GM19455 (cell line): ENCODE data around the gene INPP5D.
A peak's percentile ranks its signal among the peaks of the same experiment; 100 is the strongest.

Experiments
- ATAC-seq: cut with Tn5 transposase; IDR thresholded peaks from one replicate; pipeline ENCODE4 v1.9.1; 2021; ENCODE audit not compliant: unreplicated experiment

Gene INPP5D

DNA sequence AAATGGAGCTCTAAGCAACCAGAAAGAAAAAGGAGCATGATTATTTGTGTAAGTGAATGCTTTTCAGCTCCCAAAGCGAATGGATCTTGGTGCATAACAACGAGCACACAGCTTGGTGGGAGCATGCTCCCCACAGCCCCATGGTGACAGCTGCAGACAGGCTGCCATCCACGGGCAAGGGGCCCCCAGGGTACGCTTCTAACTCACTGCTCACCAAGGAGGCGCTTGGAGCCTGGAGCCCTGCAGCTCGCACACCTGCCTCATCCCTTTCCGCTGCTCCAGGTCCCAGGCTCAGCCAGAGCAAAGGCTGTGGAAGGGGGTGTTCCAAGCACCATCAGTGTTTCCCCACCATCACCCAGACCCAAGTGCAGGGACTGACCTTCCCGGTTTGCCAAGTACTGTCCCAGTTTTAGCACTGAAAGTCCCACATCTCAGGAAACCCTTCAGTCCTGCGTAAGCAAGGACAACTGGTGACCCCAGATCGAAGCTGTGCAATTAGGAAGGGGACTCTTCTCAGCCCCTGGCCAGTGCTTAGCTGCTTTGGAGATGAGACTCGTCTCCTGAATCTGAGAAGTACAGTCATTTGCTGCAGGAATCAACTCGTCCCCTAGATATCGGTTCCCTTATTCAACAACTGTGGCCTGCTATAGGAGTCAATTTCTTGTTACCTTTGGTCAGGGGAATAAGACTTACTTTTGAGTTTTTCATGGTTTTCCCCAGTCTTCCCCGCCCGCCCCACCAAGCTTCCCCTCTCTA is 141.3 kb downstream of the INPP5D start:
- ATAC-seq = no peak

DNA sequence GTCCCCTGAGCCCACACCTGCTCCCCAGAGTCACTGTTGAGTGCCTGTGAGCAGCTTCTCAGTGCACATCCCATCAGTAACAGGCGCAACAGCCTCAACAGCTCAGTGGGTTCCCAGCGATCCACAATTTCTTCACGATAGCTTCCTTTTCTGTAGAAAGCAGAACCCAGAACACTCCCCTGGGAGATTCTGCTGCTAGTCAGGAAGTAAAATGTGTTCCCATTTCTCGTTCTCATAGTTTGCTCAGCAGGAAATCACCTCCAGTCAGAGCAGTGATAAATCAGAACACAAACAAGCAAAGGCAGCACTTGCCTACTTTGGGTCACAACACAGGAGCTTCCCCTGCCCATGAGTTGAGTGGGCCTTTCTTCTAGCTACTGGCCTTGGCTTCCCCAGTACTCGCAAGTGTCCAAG is 142.4 kb downstream of the INPP5D start:
- ATAC-seq = no peak

DNA sequence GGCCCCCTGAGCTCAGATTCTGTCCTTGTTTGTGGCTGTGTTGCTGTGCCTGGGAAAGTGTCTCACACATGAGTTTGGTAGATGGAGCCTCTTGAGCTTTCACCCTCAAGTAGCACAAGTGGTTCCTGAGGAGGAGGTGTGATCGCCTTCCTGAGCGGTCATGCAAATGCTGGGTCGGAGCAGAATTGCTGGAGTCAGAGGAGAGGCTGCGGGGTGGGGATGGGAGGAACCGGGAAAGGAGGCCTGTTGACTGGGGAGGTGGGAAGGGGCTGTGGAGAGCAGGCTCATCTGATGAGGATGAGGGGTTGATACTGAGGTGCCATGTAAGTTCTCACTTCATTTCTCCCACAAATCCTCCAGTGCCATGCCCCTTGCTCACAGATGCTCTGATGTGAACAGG is 142.9 kb downstream of the INPP5D start:
- no peak for ATAC-seq

DNA sequence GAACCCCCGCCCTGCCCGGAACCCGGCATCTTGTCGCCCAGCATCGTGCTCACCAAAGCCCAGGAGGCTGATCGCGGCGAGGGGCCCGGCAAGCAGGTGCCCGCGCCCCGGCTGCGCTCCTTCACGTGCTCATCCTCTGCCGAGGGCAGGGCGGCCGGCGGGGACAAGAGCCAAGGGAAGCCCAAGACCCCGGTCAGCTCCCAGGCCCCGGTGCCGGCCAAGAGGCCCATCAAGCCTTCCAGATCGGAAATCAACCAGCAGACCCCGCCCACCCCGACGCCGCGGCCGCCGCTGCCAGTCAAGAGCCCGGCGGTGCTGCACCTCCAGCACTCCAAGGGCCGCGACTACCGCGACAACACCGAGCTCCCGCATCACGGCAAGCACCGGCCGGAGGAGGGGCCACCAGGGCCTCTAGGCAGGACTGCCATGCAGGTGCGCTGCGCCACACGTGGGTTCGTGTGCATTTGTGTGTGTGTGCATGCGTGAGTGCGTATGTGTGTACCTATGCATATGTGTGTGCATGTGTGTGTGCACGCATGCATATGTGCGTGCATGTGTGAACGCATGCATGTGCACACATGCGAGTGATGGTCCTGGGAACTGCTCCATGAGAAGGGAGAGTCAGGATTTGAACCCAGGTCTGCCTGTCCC is 144.3 kb downstream of the INPP5D start:
- ATAC-seq = no peak

DNA sequence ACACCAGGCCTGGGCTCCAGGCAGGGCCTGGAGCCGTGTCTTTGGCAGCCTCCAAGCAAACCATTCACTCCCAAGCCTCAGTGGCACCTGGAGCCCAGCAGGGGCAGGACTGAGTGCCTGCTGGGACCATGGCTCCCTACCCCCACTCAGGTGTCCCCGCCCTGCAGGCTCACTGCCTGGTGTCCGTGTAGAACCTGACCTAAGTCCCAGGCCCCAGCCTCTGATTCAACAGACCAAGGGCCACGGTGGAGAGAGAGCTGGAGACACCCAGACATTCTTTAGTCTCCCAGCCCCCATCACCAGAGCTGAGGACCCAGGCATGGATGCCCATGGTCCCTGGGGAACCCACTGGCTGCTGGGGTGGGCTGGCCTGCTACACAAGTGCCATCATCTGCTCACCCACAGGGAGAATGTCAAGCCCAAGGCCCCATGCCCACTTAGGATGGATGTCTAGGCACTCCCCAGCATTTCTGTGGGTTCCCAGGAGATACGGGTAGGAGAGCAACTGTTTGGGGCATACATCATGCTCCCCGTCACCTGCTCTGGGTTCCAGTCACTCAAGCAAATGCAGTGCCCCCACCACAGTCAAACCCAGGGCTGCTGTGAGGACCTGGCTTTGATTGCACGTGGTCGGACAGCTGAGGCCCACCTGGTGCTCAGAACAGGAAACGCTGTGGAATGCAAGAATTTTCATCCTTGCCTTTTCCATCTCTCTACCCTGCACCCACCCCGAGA is 148.4 kb downstream of the INPP5D start:
- no peak for ATAC-seq

DNA sequence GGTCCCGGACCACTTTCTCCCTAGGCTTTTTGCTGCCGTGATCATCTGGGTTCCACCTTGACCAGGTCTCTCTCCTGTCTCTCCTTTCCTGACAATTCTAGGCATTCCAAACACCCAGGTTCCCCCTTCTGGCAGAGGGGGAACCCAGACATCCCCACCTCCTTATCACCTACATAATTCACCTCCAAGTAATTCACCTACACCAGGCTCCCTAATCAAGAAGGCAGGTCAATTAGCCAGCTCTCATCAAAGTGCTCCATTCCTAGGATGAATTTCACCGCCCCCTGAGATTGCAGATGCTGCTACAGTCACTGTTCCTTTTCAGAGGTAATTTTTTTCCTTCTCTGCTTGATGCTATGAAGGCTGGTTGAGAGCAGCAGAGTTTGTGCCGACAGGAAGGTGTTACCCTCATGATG is 149.0 kb downstream of the INPP5D start:
- ATAC-seq = no peak

DNA sequence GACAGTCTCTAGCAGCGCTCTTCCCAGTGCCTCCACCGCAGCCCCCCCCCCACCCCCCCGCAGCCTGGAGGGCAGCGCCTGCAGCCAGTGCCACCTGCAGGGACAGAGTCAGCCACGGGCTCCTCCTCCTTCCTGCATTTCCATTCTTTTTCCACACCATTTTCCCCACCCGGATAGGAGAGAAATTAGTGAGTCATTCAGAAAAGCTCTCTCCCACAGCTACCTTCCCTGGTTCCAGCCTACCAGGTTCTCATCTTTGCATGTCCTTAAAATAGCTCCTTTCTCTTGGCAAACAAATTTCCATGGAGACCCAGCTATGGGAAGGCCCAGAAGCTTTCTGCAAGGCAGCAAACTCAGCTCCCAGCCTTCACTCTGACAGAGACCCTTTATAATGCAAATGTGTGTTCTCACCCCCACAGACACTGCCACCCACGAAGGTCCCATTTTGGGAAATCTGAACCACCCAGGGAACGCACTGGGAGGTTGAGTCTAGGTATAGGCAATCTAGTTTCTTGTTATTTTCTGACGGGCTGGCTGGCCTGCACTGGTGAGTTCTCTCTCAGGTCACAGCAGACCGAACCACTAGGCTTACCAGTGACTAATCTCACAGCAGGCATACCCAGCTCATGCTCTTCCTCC is 149.5 kb downstream of the INPP5D start:
- ATAC-seq = no peak

DNA sequence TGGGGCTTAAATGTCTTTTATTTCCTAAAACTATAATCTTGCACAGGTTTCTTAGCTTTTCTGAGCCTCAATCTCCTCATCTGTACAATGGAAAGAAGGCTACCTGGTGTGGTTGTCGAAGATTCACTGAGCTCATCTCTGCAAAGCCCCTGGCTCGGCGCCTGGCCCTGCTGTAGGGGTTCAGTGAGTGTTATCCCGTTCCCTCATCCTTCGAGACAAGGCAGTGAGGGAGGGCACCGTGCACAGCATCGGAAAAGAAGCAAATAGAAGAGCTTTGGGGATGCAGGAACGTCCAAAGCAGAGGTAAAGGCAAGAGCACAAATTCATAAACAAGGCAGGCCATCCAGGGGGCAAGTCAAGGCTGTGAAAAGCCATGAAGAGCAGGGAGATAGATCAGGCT is 150.1 kb downstream of the INPP5D start:
- ATAC-seq = no peak

DNA sequence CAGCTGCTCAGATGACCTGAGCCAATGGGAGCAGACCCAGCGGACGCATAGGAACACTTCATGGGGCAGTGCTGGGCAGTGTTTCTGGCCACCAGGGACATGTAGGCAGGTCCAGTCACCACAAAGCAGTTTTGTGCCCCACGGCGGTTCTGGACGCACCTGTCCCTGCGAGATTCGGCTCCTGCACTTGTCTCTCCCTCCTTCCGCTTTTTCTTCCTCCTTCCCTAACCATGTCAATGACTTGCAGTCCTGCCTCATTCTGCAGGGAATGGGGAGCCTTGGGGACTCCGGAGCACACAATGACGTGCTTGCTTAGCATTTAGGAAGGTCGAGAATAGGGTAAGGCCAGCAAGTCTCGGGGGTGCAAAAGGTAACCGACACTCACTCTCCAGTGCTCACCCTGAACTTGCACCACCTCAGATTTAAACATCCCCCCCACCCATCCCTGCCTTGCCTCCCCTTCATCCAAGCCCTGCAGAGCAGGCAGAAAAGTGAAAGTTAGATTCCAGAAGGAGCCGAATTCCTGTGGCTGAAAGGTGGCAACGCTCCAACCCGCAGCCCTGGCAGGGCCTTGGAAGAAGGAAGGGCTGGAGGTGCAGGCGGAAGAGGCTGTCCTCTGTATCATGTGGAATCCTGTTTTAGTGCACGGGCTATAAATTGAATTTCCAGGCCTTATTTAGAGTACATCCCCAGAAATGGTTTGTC is 150.9 kb downstream of the INPP5D start:
- ATAC-seq = no peak

DNA sequence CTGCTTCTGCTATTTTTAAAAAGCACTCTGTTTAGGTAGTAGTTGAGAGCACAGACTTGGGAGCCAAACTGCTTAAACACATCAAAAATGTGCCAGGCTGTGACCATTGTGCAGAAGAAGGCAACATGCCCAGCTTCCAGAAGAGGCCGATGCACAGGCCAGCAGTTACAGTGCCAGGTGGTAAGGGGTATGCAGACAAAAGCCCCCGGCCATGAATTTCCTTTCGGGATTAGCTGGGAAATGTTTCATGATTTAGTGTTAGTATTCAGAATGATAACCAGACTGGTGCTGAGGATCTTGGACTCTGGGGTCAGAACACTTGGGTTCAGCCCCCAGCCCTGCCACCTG is 151.4 kb downstream of the INPP5D start:
- no peak for ATAC-seq

DNA sequence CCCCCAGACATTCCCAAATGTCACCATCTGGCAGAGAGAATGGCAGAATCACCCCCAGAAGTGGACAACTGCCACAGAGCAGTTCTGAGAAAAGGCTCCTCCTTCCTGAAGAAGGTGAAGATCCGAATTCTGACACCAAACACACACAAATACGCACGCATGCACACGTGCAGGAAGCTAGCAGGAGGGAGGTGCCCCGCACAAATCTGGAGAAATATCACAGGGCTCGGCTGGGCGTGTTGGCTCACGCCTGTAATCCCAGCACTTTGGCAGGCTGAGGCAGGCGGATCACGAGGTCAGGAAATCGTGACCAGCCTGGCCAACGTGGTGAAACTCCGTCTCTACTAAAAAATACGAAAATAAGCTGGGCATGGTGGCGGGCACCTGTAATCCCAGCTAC is 152.9 kb downstream of the INPP5D start:
- no peak for ATAC-seq

DNA sequence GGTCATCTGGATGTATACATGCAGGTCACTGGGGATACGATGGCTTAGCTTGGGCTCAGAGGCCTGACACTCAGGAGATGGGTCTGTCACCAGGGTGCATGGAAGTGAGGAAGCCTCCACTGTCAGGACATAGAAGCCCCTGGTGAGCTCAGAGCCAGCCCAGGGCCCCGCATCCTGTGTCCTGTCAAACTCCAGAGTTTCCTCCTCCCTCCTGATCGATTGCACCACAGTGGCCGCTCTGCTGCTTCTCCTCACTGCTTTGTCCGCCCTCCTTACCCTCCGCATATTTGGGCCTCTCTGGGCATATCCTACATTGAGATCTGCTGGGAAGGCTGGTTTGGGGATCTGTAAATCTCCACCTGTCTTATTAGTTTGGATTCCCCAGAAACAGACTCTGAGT is 153.8 kb downstream of the INPP5D start:
- ATAC-seq = no peak

DNA sequence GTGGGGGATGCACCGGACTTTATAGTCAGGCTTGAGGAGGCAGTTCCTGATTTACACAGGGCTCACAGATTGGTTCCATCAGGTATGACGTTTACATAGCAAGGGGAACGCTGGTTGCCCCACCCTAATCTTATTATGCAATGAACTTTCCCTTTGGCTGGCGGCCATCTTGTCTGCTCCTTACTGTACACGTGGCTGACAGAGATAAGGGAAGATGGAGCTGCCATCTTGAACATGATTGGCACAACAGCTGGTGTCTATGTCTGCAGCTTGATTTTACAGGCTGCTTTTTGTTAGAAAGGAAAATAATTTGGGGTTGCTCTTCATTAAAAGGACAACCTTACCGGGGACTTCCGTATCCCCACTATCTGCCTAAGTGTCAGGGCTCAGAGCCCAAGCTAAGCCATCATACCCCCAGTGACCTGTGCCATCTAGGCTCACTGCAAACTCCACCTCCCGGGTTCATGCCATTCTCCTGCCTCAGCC is 157.8 kb downstream of the INPP5D start:
- no peak for ATAC-seq

DNA sequence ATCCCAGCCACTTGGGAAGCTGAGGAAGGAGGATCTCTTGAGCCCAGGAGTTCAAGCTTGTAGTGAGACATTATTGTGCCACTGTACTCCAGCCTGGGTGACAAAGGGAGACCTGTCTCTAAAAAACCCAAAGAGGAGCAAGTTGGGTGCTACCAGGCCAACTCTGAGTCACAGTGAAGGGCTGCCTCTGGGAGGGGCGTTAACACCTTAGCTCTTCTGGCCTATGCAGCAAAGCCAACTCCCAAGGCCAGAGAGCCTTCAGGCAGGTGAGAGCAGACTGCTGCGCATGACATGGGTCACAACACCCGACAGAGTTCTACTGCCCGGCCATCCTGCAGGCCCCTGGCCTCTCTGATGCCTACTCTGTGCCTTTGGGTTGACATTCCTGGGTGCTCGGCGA is 158.7 kb downstream of the INPP5D start:
- ATAC-seq = no peak

DNA sequence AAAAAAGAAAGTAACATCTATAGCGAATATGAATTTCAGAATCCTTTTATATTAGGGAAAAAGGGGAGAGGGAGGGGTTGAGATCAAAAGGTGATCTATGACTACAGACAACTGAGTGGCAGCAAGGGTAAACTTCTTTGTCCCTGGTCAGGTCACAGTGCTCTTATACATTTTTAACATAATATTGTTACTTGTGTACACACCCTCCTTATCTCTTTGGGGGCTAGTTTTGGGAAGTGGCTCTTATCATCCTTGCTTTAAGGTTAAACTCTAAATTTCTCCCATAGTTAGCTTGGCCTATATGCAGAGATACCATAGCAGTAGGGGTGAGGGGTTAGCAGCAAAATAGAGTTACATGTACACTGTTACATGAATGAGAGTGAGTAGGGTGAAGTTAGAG is 159.7 kb downstream of the INPP5D start:
- ATAC-seq = no peak

DNA sequence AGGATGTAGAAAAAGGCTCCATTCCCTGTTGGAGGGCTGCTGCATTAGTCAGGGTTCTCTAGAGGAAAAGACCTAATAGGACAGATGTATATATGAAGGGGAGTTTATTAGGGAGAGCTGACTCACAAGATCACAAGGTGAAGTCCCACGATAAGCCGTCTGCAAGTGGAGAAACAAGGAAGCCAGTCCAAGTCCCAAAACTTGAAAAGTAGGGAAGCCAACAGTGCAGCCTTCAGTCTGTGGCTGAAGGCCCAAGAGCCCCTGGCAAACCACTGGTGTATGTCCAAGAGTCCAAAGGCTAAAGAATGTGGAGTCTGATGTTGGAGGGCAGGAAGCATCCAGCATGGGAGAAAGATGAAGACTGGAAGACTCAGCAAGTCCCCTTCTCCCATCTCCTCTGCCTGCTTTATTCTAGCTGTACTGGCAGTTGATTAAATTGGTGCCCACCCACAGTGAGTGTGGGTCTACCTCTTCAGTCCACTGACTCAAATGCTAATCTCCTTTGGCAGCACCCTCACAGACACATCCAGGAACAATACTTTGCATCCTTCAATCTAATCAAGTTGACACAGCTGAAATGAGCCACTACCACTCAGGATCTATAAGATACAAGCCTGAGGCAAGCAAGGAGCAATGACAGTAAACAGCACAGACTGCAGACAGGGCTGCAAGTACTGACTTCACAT is 161.4 kb downstream of the INPP5D start:
- ATAC-seq = no peak

DNA sequence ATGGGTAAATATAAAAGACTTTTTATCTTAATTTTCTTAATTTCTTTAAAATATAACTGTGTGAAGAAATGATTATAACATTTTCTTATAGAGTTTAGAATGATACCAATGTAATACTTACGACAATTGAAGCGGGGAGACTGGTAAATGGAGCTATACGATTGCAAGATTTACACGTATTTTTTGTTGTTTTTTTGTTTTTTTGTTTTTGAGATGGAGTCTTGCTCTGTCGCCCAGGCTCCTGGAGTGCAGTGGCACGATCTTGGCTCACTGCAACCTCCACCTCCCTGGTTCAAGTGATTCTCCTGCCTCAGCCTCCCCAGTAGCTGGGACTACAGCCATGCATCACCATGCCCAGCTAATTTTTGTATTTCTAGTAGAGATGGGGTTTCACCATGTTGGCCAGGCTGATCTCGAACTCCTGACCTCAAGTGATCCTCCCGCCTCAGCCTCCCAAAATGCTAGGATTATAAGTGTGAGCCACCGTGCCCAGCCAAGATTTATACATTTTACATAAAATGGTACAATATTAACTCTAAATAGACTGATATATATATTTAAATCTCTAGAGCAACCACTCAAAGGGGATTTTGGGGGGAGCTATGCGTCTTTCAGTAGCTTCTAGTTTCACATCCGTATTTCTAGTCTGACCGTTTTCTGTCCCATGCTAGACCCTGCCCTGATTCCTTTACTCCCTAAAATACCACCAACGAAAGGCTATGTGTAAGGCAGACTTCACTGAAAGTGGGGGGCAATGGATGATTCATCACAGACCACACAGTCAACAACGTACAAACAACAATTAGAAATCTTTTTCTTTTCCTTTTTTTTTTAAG is 163.1 kb downstream of the INPP5D start:
- ATAC-seq = peak; percentile 65

DNA sequence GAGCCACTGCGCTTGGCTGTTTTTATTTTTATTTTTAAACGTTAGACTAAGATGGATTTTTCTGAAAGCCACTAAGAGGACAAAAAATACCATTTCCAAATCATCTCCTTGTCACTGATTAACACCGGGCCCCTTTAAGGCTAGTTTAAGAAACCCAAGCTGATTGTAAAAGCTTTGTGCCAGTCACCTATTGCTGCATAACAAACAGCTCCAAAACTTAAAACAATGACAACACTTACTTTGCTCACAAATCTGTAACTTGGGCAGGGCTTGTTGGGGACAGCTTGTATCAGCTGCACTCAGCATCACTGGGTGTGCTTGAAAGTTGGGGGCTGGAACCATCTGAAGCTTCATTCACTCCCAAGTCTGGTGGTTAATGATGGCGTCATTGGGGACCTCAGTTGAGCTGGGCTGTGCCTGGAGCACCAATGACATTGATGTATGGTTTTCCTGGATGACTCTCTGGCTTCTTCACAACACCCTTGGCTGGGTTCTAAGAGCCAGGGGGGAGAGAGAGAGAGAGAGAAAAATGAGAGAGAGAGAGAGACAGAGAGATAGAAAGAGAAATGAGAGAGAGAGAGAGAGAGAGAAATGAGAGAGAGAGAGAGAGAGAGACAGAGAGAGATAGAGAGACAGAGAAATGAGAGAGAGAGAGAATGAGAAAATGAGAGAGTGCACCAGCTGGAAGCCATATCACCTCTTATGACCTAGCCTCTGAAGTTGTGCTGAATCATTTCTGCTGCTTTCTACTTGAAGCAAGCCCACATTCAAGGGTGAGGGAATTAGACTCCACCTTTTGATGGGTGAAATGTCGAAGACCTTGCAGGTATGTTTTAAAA is 165.3 kb downstream of the INPP5D start:
- no peak for ATAC-seq
